A172 (cell line): ENCODE measurements around the gene NPAS4. TPM values are rescaled to one million over a fixed set of nuclear protein-coding genes. Genes with fewer than 3 reads are reported as not detected.
"Not testable (repeated sequence)": the region's sequence is repeated elsewhere in the genome, so short reads cannot be mapped to it uniquely, and the experiment has no call there.

Source experiments
- DNase-seq: peaks from one replicate; pipeline ENCODE4 v3.0.0-alpha.2; 2015; ENCODE audit warnings: low spot score
- total RNA-seq: library from RNA; depleted of rRNA; stranded (reverse); fragments of >200 nt; shearing (Covaris generic); gene quantifications from 2 replicates; pipeline ENCODE4 v1.2.3, GENCODE V29; 2014; rRNA removed

Gene NPAS4
- not detected in 2 replicates for total RNA-seq

DNA sequence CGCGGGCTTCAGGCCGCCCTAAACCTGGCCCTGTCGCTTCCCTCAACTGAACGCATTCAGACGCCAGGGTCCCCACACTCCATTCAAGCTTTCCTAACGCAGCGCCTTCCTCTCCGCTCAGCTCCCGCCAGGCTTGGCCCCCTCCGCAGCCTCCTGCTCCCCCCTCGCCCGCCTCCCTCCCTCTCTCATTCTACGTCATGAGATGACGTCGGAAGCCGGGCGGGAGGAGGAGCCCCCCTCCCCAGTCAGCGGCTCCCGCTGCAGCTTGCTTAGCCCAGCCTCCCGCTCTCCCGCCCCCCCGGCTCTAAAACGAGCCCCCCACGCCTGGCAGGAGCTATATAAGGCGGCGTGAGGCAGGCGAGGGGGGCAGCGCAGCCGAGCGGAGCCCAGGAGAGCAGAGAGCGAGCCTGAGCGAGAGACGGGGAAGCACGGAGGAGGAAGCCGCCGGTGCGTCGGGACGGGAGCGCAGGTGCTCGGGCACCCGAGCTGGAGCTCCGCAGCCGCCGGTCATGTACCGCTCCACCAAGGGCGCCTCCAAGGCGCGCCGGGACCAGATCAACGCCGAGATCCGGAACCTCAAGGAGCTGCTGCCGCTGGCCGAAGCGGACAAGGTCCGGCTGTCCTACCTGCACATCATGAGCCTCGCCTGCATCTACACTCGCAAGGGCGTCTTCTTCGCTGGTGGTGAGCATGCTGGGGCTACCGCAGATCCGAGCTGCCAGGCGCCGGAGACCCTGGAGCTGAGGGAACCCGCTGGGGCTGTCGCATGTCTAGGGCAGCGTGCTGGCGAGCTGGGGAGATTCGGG, at the start of gene NPAS4:
TSS of gene NPAS4 (plus strand) at position 365 of the 806 bp plus-strand sequence. CDS start at position 510, 145 bp downstream.
- DNase-seq: no peak

DNA sequence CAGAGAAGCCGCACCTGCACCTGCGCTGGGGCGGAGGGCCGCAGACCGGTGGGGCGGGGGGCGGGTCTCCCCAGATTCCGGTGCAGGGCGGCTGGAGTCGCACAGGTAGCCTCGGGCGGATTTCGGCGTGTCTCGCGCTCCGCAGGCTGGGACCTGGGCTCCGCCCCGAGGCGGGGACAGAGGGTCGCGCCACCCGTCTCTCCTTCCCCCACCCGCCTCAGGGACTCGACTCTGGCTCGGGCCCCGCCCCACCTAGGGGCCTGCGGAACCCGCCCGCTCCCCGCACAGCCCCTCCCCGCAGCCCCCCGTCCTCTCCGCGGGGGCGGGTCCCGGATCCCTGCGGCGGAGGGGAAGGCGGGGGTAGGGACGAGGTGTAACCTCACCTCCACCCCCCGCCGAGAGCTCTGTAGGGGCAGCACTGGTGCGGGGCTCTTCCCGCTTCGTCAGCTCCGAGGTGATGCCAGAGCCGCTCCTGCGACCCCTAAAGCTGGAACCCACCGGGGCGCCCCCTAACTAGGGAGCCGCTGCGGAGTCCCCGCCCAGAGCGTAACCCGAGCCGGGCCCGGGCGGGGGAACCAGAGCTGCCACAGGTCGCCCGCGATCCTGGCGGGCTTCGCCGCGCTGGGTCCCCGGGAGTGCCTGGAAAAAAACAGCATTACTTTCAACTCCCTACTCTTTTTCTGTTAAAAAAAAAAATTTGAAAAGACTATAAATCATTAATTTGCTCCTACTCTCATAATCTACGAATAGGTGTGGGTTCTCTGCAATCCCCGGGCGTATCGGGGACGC, 49.0 kb upstream of the NPAS4 start, which contains the start of gene SLC29A2:
TSS of gene SLC29A2 (minus strand) at position 134 of the 789 bp plus-strand sequence. CDS start 169 bp downstream, outside the sequence.
- DNase-seq: no peak

DNA sequence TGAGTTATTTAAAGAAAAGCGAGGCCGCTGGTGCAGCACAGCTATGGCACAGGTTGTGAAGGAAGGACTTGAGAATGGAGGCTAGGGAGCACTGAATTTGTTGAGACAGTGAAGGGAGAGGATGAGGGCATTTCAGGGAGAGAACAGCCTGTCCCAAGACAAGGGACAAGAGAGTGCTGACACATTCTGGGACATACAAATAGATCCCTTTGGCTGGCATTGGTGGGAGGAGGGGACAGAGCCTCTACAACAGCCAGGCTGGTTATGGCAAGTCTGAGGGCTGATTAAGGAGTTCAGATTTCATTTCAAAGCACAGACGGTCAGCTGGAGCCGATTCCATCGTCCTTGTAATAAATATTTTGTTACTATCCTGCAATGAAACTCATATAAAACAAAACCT, 47.6 kb upstream of the NPAS4 start:
- no peak for DNase-seq

DNA sequence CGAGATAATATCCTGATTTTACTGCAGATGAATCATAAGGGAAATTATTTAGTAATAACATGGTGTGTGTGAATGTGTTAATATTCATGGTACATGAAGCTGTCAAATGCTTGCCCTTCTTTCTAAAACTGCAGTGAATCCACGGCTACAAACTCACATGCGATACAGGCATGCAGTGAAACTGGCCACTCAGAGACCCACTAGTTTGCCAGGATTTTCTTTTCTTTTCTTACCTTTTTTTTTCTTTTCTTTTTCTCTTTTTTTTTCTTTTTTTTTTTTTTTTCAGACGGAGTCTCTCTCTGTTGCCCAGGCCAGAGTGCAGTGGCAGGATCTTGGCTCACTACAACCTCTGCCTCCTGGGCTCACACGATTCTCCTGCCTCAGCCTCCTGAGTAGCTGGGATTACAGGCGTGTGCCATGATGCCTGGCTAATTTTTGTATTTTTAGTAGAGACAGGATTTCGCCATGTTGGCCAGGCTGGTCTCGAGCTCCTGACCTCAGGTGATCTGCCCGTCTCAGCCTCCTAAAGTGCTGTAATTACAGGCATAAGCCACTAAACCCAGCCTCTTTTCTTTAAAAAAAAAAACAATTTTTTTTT, 47.0 kb upstream of the NPAS4 start:
- DNase-seq: not testable (repeated sequence)

DNA sequence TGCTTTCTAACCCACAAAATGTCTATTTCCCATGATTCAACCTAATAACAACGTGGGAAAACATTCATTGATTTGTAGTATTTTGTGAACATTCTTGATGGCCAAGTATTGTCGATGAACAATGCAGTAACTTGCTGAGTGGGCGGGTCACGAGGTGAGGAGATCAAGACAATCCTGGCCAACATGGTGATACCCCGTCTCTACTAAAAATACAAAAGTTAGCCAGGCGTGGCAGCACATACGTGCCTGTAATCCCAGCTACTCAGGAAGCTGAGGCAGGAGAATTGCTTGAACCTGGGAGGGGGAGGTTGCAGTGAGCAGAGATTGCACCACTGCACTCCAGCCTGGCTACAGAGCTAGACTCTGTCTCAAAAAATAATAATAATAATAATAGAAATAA, 40.6 kb upstream of the NPAS4 start:
- not testable (repeated sequence) for DNase-seq

DNA sequence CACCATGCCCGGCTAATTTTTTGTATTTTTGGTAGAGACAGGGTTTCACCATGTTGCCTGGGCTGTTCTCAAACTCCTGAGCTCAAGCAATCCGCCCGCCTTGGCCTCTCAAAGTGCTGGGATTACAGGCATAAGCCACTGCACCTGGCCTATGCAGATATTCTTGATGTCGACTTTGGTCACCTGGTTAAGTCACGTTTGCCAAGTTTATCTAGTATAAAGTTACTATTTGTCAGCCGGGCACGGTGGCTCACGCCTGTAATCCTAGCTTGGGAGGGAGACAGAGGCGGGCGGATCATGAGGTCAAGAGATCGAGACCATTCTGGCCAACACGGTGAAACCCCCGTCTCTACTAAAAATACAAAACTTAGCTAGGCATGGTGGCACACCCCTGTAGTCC, 36.5 kb upstream of the NPAS4 start:
- DNase-seq: not testable (repeated sequence)

DNA sequence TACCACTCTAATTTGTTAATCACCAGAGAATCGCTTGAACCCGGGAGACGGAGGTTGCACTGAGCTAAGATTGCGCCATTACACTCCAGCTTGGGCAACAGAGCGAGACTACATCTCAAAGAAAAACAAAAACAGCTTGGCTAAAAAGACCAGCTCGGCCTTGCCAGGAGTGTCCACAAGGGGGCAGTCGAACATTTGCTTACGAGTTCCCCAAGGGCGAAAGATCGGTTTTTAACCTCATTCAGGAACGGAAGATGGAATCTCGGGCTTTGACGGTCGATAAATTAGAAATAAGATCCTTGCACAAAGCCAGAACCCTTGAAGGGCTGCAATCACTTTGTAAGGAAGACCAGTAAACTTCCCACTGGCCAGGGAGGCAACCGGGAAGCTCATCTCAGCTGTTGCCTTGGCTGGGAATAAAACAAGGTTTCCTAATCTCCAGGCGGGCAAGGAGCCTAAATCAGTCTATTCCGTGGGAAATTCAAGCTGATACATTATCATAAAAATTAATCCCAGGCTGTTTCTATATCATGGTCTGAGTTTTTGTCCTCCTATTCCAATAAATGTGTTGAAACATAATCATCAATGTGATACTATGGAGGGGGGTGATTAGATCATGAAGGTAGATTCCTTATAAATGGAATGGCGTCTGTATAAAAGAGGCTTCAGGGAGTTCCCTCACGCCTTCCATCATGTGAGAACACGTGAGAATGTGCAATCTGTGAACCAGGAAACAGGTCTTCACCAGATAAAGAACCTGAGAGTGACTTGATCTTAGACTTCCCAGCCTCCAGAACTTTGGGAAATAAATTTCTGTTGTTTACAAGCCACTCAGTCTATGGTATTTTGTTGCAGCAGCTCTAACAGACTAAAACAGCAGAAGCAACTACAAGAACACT, 34.4 kb upstream of the NPAS4 start:
- DNase-seq: peak; percentile 69

DNA sequence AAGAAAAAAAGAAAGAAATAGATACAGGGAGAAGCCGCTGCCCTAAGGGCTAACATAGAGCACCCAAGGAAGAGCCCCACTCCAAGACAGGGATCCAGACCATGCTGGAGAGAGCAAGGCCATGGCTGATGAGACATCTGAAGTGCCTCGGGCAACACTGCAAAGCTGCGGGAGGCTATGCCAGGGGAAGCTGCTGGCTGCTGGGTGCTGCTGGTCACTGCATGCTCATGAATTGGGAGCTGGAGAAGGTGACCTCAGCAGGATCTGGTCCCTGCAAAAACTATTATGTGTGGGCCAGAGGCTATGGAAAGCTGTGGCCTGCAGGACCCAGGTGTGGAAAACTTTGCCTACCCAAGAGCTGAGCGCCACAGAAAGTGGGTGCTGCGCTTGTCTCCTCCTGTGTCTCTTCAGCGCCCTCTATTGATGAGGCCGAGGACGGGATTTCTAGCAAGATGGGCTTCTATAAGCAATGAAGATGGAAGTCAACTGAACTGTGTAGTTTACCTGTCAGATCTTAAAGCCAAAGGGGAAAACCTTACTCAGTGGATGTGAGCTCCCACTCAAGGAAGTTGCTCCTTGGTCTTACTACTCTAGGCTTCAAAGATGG, 32.0 kb upstream of the NPAS4 start:
- DNase-seq: peak; percentile 55

DNA sequence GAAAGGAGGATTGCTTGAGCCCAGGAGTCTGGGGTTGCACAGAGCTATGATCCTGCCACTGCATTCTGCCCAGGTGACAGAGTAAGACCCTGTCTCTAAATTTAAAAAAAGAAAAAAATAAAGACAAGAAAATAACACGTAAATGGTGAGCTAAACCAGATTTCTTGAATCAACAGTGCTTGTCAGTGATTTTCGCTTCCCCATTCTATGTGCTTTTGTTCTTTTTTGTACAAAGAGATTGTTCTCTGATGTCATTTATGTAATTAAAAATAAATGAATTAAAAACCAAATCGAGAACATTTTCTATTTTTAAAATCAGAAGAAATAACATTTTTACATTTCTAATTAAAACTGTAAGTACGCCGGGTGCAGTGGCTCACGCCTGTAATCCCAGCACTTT, 29.5 kb upstream of the NPAS4 start:
- no peak for DNase-seq

DNA sequence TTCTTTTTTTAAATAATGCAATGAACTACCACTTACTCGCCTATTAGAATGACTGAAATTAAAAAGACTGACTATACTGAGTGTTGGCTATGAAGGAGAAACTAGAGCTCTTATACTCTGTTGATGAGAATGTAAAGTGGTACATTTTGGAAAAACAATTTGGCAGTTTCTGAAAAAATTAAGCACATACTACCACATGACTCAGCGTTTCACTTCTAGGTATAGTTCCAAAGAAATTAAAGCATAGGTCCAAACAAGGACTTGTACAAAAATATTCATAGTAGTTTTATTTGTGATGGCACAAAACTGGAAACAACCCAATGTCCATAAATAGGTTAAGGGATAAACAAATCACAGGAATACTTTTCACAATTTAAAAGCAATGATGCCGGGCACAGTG, 26.9 kb upstream of the NPAS4 start:
- no peak for DNase-seq

DNA sequence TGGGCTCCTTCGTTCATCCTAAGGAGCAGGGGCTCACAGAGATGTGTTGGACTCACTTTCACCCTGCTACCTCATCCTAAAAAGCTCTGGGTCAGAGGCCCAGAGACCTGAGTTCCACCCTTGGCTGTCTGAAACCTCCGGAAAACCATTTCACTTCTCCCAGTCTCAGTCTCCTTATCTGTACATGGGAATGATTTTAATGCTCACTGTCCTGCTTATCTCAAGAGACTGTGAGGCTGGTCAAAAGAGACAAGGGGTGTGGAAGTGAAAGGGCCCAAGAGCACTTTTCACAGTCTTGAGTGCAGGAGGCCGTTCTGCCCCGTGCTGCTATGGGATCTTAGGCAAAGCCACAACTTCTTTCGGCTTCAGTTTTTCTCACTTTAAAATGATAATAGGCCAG, 13.2 kb upstream of the NPAS4 start:
- DNase-seq: no peak

DNA sequence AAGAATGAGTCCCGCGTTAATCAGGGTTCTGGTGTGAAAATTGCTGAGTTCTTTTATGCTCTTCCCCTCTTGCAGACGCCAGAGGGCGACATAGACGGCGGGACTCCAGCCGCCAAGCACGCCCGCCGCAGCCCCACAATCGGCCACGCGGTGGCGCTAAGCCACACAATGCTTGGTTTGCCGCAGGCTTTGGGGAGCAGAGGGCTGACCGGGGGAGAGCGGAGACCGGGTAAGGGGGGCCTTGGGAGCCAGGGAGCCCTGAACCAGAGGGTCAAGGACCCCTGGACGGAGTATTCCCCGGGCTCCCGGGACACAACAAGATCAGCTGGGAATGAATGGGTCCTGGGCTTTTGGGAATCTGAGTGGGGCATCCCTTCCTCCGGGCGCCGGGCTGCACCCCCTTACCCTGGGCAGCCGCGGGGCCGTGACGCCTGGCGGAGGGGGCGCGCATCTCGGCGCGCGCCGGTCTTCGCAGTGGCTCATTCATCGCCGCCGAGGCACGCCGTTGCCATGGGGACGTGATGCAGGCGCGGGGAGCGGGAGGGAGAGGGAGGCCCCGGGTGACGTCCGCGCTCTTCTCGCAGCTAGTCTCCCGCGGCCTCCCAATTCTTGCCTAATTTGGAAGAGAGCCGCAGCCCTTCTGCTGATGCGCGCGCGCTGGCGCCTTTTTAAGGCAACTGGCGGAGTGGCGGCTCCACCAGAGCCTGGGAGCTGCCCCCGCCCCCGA, 12.2 kb upstream of the NPAS4 start:
- peak; percentile 66 for DNase-seq

DNA sequence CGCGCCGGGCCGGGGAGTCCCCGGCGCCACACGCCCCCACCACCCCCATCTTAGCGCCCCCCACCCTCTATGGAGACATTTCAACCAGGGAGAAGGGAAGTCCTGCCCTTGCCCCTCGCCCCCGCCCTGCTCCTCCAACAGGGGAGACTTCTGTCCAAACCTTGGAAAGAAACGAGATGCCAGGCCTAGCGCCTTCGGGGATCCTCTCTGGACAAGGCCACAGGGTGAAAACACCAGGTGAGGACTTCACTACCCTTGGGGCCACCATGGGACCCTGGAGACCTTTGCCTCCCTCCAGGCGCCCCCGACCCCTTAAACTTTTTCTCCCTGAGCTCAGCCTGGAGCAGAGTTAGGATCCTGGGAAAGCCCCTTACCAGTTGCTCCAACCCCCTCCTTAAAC, 11.6 kb upstream of the NPAS4 start:
- no peak for DNase-seq

DNA sequence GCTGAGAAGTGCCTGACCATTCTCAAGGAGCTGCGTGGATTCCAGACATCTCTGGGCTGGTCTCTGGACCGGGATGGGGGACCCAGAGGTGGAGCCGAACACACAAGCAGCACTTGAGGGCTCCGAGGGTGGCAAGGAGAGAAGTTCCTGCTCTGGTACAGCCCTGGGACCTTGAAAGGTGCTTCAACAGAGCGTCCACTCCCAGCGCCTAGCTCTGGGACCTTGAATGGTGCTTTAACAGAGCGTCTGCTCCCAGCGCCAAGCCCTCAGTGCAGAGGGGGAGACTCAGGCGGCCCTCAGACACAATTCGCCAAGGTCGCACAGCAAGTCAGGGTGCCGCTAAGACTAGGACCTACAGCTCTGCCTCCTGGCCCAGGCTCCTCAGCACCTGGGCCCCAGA, 10.6 kb upstream of the NPAS4 start:
- no peak for DNase-seq

DNA sequence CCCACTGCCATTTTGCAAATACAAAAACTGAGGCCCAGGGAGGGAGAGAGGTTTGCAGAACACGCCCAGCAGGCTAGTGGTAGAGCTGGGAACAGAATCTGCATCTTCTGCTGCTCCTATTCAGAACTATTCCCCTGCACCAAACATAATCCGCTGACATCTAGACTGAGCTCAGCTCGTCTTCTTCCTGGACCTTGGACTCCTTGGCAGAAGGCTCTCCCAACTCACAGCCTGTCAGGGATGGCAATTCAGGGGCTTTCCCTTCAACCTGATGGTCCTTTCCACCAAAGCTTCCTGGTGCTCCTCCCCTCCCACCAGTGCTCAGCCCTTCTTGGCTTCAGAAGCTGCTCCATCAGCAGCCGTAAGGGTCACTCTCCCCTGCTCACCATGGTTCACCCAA, 9.5 kb upstream of the NPAS4 start:
- DNase-seq: no peak

DNA sequence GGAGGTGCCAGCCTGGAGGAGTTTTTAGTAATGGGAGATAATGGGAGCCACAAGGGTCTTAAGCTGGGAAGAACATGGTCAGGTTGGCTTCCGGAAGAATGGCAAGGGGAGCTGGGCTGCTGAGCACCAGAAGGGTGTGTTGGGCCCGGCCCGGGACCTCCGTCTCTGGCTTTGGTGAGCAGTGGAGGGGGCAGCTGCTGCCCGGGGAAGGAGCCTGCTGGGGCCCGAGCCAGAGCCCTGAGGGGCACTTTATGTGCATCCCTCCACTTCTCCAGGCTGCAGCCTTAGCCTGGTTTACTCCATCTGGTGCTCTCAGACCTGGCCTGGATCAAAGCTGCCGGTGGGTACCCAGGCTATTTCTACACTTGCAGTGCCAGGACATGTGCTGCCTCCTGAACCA, 8.7 kb upstream of the NPAS4 start:
- DNase-seq: no peak

DNA sequence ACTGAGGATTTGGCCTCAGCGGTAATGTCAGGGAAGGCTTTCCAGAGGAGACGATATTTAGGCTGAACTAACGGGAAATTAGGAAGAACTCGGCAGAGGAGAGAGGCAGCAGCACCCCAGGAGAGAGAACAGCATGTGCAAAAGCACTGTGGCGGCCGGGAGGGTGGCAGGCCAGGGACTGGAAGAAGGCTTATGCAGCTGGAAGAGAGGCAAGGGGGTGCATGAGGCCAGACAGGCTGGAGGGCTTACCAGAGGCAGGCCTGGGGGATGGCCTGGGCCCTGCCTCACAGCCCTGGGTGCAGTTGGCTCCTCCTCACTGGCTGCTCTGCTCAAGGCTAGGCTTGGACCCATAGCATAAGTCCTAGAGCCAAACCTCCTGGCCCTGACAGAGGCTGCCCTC, 7.7 kb upstream of the NPAS4 start:
- no peak for DNase-seq

DNA sequence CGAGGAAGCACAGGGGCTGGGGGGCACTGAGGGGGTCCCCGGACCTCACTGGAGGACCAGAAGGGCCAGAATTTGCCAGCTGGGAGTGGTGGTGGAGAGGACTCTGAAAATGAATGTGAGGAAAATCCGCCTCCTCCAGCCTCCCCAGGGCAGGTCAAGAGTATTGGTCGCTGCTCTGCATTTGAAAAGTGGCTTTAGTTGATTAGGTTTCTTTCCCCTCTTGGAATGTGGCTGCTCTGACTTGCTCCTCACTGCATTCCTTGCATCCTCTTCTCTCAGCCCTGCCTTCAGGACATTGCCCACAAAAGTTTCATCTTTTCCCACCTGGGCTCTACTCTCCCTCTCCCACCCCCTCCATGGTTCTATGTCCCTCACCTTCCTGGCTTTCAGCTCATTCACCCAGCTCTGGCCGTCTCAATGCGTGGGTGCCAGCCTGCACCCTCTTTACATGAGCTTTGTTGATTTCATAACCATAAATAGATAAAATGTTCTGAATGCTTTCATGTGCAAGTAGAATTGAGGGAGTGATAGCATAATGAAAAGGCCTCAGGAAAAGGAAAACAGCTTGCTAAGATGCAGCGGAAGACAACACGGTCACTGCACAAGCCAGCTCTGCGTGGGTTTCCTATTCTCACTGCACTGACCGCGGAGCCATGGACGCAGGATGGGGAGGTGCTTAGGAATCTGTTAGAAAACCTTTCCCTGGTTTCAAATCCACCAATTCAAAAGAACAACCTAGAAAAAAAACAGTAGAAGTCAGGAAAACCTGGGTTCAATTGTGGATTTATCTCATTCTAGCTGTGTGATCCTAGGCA, 6.5 kb upstream of the NPAS4 start:
- DNase-seq: no peak

DNA sequence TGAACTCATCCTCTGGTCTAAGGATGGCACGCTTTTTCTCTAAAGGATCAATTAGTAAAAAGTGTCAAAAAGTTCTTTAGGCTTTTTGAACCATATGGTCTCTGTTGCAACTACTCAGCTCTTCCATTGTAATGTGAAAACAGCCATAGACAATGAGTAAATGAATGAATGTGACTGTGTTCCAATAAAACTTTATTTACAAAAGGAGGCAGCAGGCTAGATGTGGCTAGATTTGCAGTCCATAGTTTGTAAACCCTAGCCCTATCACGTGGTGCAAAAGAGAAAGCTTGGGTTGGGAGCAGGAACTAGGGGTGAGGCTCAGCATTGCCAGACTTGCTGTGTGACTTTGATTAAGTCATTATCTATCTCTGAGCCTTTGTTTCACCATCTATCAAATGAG, 5.4 kb upstream of the NPAS4 start:
- DNase-seq: no peak
